Measurements from ENCODE around the gene PPP1R3C. TPM values are rescaled to one million over a fixed set of nuclear protein-coding genes. Genes with fewer than 3 reads are reported as not detected.
A peak's percentile ranks its signal among the peaks of the same experiment; 100 is the strongest.

Gene PPP1R3C
- total RNA-seq, 1 donor from 2014 or later: 17.4 TPM

DNA sequence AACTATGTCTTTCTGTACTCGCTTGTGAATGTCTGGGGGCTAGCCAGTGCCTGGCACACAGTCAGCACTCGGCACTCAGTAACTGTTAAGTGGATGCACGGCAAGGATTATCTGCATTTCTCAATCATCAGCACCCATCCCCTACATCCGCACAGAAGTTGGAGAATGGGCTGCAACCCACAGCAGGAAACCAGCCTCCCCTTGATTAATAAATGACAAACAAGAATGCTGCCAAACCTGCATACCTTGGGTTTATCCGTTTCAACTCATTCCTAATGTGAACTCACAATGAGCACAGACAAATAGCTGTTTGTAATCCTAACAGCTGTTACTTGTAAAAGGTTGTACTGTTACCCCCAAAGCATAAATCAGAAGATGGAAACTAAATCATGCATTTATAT is 28.9 kb downstream of the PPP1R3C start:
- Histone ChIP-seq H3K27me3 (ENCODE audit: control insufficient read depth, insufficient read depth, low read length) (no peaks in the 10 kb centered on the region), H3K4me3 (ENCODE audit: low read depth, low read length) (no peak overlapping the region), H3K36me3 (ENCODE audit: control insufficient read depth, insufficient read depth, low read length) (no peaks in the 10 kb centered on the region)
- no peak for FAIRE-seq
- DNase-seq (ENCODE audit: low read depth): peak; percentile 70
- TF ChIP-seq CTCF (IDR thresholded peaks at IDR 0.05; ENCODE audit: insufficient read depth, low read length, severe bottlenecking): no peak

DNA sequence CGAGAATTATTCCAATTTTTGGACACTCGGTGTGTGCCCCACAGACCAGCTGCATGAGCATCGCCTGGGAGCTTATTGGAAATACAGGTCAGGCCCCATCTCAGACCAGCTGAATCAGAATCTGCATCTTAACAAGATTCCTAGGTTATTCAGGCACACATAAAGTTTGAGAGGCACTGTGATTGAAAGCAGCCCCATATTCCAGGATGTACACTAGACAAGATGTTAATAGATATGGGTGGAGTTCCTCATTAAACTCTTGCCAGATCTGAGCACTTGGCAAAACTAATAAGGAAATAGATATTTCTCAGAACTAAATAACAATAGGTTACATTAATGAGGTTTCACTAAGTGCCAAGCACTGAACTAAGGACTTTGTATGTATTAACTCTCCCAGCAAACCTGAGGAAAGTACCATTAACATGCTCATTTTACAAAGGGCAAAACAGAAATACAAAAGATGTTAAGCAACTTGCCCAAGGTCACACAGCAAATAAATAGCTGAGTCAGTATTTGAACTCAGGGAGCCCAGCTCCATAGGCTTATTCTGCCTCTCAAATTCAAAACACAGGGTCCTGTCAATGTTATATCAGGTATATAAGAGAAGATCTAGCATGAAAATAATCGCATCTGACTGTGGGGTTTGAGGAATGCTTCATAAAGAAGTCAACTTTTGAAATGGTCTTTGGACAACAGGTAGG is 29.9 kb downstream of the PPP1R3C start:
- FAIRE-seq (no peak), DNase-seq (ENCODE audit: low read depth) (no peak)
- no peaks in the 10 kb centered on the region for H3K27me3 ChIP-seq (ENCODE audit: control insufficient read depth, insufficient read depth, low read length)

DNA sequence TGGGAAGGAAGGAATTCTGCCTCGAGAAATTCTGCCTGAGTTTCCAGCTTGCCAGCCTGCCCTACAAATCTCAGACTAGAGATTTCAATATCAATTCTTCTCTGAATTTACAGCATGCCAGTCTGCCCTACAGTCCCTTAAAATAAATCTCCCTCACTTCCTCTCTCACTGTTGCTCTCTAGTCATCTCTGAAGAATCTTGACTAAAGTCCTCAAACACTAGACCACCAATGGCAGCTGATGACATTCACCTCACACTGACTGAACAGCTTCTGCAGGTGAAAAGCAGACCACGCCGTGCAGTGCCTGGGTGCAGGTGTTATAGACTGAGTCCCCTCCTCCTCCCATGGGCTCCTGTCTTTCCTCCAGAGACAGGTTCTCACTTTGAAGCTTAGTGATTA is 30.4 kb downstream of the PPP1R3C start:
- Histone ChIP-seq H3K4me3 (ENCODE audit: low read depth, low read length) (no peak overlapping the region), H3K36me3 (ENCODE audit: control insufficient read depth, insufficient read depth, low read length) (no peaks in the 10 kb centered on the region), H3K27me3 (ENCODE audit: control insufficient read depth, insufficient read depth, low read length) (no peaks in the 10 kb centered on the region)
- no peak for TF ChIP-seq CTCF (IDR thresholded peaks at IDR 0.05; ENCODE audit: insufficient read depth, low read length, severe bottlenecking)
- no peak for DNase-seq (ENCODE audit: low read depth)
- no peak for FAIRE-seq

More for the DNA sequence above, 29.9 kb downstream of the PPP1R3C start:
- no peak for TF ChIP-seq CTCF (IDR thresholded peaks at IDR 0.05; ENCODE audit: insufficient read depth, low read length, severe bottlenecking)
- no peak overlapping the region for H3K4me3 ChIP-seq (ENCODE audit: low read depth, low read length)
- H3K36me3 ChIP-seq (ENCODE audit: control insufficient read depth, insufficient read depth, low read length): no peaks in the 10 kb centered on the region

GRCh38 chr10:91601212-91601611 is 31.7 kb downstream of the PPP1R3C start:
- TF ChIP-seq CTCF (IDR thresholded peaks at IDR 0.05; ENCODE audit: insufficient read depth, low read length, severe bottlenecking): no peak
- Histone ChIP-seq H3K4me3 (ENCODE audit: low read depth, low read length) (no peak overlapping the region), H3K36me3 (ENCODE audit: control insufficient read depth, insufficient read depth, low read length) (no peaks in the 10 kb centered on the region), H3K27me3 (ENCODE audit: control insufficient read depth, insufficient read depth, low read length) (no peaks in the 10 kb centered on the region)
- FAIRE-seq (no peak), DNase-seq (ENCODE audit: low read depth) (no peak)

DNA sequence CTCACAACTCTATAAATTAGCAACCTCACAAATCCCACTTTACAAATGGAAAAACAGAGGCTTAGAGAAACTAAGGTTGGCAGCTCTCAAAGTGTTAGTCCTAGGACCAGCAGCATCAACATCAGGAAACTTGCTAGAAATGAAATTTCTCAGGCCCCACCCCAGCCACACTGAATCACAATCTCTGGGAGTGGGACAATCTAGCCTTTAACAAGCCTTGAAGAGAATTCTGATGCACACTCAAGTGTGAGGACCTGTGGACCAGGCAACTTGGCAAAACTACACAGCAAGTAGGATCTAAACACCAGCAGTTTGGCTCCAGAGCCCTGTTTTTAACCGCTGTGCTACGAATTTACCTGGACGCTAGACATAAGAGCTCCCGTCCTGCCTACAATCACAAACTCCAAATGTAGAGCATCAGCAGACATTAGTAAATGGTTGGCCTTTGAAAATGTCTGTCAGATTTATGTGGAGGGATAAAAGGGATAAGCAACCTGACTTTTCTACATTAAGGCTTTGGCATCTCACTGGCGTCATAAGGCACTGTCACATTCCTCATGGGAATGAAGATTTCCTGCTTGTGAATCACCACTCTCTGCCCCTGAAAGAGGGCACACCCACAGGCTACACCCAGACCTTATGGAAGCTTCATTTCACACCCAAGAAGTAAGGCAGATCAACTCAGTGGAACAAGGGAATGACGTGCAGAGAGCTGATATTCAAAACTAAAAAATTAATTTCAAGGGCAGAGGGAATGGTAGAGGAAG is 34.5 kb downstream of the PPP1R3C start:
- H3K36me3 ChIP-seq (ENCODE audit: control insufficient read depth, insufficient read depth, low read length): no peaks in the 10 kb centered on the region
- DNase-seq (ENCODE audit: low read depth) (peak; percentile 92), FAIRE-seq (no peak)
- TF ChIP-seq CTCF (IDR thresholded peaks at IDR 0.05; ENCODE audit: insufficient read depth, low read length, severe bottlenecking): no peak
- no peaks in the 10 kb centered on the region for H3K27me3 ChIP-seq (ENCODE audit: control insufficient read depth, insufficient read depth, low read length)
- no peak overlapping the region for H3K4me3 ChIP-seq (ENCODE audit: low read depth, low read length)
